Retinal pigment epithelial cell (primary cell): Measurements from ENCODE around the gene CENATAC.
"Not testable (repeated sequence)": the region's sequence is repeated elsewhere in the genome, so short reads cannot be mapped to it uniquely, and the experiment has no call there.

Experiments
- DNase-seq: peaks from one replicate; pipeline ENCODE4 v3.0.0-alpha.2; 2010; ENCODE audit warnings: low read depth
- H3K4me3 ChIP-seq: 2 replicates; pipeline ENCODE4 v1.5.1; 2011; ENCODE audit warnings: mild to moderate bottlenecking, low read length, control low read depth, moderate library complexity
- CTCF ChIP-seq: conservative IDR thresholded peaks from 2 replicates; pipeline ENCODE4 v1.5.1; 2011; ENCODE audit warnings: low read depth, low read length, control low read depth, inconsistent platforms

CENATAC gene

GRCh38 chr11:119028346-119029068 is 30.6 kb downstream of the CENATAC start:
- H3K4me3 ChIP-seq, result no peak overlapping the region
- no peak for TF ChIP-seq CTCF
- no peak for DNase-seq

- no peak overlapping the region for H3K4me3 ChIP-seq
- no peak for TF ChIP-seq CTCF
- DNase-seq, result no peak
Observed at GRCh38 chr11:119029069-119029339, 31.1 kb downstream of the CENATAC start.

- no peak for DNase-seq
- no peak for TF ChIP-seq CTCF
- peak overlapping the region; percentile 85 for H3K4me3 ChIP-seq
Observed at GRCh38 chr11:119029340-119030028, 31.5 kb downstream of the CENATAC start.

- no peak for TF ChIP-seq CTCF
- no peak for DNase-seq
- peak overlapping the region; percentile 85 for H3K4me3 ChIP-seq
Observed at GRCh38 chr11:119030029-119030328, 32.0 kb downstream of the CENATAC start.

- peak within 1 kb of the TSS; percentile 85 for H3K4me3 ChIP-seq
- DNase-seq, result peak; percentile 95
- TF ChIP-seq CTCF, result no peak
Observed at GRCh38 chr11:119030329-119031047, 32.5 kb downstream of the CENATAC start, which contains the start of gene SLC37A4. Gene SLC37A4, minus strand, starts transcription at chr11:119030877.

- no peak for DNase-seq
- TF ChIP-seq CTCF, result no peak
- H3K4me3 ChIP-seq, result no peak overlapping the region
Observed at GRCh38 chr11:119031912-119032280, 34.0 kb downstream of the CENATAC start.

- H3K4me3 ChIP-seq, DNase-seq: not testable (repeated sequence)
Observed at GRCh38 chr11:119033421-119033820, 35.5 kb downstream of the CENATAC start.
